BE2C (cell line): ENCODE data around the gene PAPSS2.

ENCODE experiments used
- DNase-seq: peaks from one replicate; pipeline ENCODE4 v3.0.0-alpha.2; 2020
- H3K27me3 ChIP-seq: fragments of 250-450 bp; sonication (Bioruptor Pico); 2 replicates; pipeline ENCODE4 v1.5.1; 2020; ENCODE audit warnings: mild to moderate bottlenecking
- H3K36me3 ChIP-seq: fragments of 250-450 bp; sonication (Bioruptor Pico); 2 replicates; pipeline ENCODE4 v1.5.1; 2020; ENCODE audit warnings: mild to moderate bottlenecking
- H3K4me1 ChIP-seq: fragments of 250-450 bp; sonication (Bioruptor Pico); 2 replicates; pipeline ENCODE4 v1.5.1; 2020
- H3K4me3 ChIP-seq: 2 replicates; pipeline ENCODE4 v1.5.1; 2011; ENCODE audit warnings: low read depth, low read length
- H3K9me3 ChIP-seq: fragments of 250-450 bp; sonication (Bioruptor Pico); 2 replicates; pipeline ENCODE4 v1.5.1; 2020
- TF ChIP-seq, protein P1 (sequence below): IDR thresholded peaks from 2 replicates; pipeline ENCODE4 v1.5.1; 2012; ENCODE audit warnings: mild to moderate bottlenecking, low read depth, low read length

PAPSS2 gene

GRCh38 chr10:87656431-87657072, 3.1 kb upstream of the PAPSS2 start:
- no peaks in the 10 kb centered on the region for H3K4me1 ChIP-seq
- TF ChIP-seq, protein P1, sequence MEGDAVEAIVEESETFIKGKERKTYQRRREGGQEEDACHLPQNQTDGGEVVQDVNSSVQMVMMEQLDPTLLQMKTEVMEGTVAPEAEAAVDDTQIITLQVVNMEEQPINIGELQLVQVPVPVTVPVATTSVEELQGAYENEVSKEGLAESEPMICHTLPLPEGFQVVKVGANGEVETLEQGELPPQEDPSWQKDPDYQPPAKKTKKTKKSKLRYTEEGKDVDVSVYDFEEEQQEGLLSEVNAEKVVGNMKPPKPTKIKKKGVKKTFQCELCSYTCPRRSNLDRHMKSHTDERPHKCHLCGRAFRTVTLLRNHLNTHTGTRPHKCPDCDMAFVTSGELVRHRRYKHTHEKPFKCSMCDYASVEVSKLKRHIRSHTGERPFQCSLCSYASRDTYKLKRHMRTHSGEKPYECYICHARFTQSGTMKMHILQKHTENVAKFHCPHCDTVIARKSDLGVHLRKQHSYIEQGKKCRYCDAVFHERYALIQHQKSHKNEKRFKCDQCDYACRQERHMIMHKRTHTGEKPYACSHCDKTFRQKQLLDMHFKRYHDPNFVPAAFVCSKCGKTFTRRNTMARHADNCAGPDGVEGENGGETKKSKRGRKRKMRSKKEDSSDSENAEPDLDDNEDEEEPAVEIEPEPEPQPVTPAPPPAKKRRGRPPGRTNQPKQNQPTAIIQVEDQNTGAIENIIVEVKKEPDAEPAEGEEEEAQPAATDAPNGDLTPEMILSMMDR: peak; percentile 77
- H3K36me3 ChIP-seq: no peaks in the 10 kb centered on the region
- H3K27me3 ChIP-seq: peaks cover 6% of the 10 kb centered on the region
- no peaks in the 10 kb centered on the region for H3K9me3 ChIP-seq
- peak; percentile 18 for DNase-seq
- no peak overlapping the region for H3K4me3 ChIP-seq

- DNase-seq: no peak
- no peaks in the 10 kb centered on the region for H3K9me3 ChIP-seq
- TF ChIP-seq, protein P1: no peak
- no peaks in the 10 kb centered on the region for H3K36me3 ChIP-seq
- H3K4me3 ChIP-seq: no peak overlapping the region
- no peaks in the 10 kb centered on the region for H3K4me1 ChIP-seq
- H3K27me3 ChIP-seq: peaks cover 6% of the 10 kb centered on the region
Observed at GRCh38 chr10:87657371-87657770, 2.3 kb upstream of the PAPSS2 start.

DNA sequence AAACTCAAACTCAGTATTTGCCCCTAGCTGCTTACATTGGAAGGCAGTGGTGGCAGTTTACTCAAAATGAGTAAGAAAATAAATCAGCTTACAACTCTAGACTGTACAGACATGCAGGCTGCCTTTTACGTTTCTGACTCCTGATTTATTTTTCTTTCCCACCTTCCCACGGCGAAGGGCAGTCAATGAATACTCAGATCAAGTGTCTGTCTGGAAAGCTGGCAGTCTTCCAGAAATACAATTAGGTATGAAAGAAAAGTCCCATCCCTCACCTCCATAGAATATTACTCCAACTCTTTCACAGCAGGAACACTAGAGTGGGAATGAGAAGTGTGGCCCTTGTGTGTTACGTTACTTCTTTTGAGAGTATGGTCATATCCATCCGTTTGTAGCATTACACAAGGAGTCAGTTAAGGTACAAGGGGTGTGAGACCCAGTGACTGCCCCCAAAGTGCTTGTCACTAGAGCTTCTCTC, 1.3 kb upstream of the PAPSS2 start:
- Histone ChIP-seq H3K9me3 (no peaks in the 10 kb centered on the region), H3K4me1 (no peaks in the 10 kb centered on the region)
- no peak for DNase-seq

GRCh38 chr10:87658858-87659555, 671 bp upstream of the PAPSS2 start:
- peaks cover 6% of the 10 kb centered on the region for H3K27me3 ChIP-seq
- no peak overlapping the region for H3K4me3 ChIP-seq
- H3K36me3 ChIP-seq: no peaks in the 10 kb centered on the region
- TF ChIP-seq, protein P1: no peak
- no peaks in the 10 kb centered on the region for H3K9me3 ChIP-seq
- no peak for DNase-seq
- no peaks in the 10 kb centered on the region for H3K4me1 ChIP-seq

More for the DNA sequence above, 1.3 kb upstream of the PAPSS2 start:
- TF ChIP-seq, protein P1: no peak
- Histone ChIP-seq H3K27me3 (peaks cover 6% of the 10 kb centered on the region), H3K4me3 (no peak overlapping the region), H3K36me3 (no peaks in the 10 kb centered on the region)

DNA sequence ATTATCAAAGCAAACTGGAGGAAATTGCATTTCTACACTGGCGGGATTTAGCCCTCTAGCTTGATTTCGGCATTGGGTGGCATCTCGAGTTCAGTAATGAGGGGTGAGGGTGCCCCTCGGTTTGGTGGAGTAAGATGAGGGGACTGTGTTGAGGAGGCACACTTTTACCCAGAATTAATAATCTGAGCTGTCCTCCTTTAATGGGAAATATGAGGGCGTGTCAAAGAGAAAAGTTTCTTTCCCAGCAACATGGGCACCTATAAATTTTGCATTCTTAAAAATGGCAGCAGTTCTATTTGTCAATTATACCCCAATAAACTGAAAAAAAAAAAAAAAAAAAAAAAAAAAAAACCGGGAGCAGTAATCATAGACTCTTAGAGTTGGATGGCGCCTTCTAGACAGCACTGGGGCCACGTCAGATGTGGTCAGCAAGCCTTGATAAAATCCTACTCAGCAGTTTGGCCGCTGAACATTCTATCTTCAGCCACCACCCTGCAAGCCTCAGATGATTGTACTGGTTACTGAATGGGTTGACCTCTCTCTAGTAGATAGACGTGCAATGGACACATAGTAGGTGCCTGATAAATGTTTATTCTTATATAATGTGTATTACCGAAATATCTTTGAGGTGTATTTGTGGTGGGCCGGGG, 931 bp downstream of the PAPSS2 start:
- TF ChIP-seq, protein P1: no peak
- Histone ChIP-seq H3K4me3 (peak overlapping the region; percentile 70), H3K27me3 (peaks cover 6% of the 10 kb centered on the region), H3K4me1 (no peaks in the 10 kb centered on the region), H3K9me3 (no peaks in the 10 kb centered on the region), H3K36me3 (no peaks in the 10 kb centered on the region)
- DNase-seq: no peak
